ENCODE results near the gene SLC17A5.

Gene SLC17A5

GRCh38 chr6:73652637-73653570, 888 bp downstream of the SLC17A5 start:
- H3K79me2 ChIP-seq (ENCODE audit: low read length) = no peaks in the 10 kb centered on the region
- no peaks in the 10 kb centered on the region for H3K27me3 ChIP-seq (ENCODE audit: low read depth, low read length)
- peak overlapping the region; percentile 74 for H3K27ac ChIP-seq (ENCODE audit: low read length)

GRCh38 chr6:73649783-73650182, 4.0 kb downstream of the SLC17A5 start:
- H3K79me2 ChIP-seq (ENCODE audit: low read length) = no peaks in the 10 kb centered on the region
- no peak overlapping the region for H3K4me3 ChIP-seq (ENCODE audit: low read length)
- peaks cover 11% of the 10 kb centered on the region for H3K4me1 ChIP-seq (ENCODE audit: low read length)
- H3K27me3 ChIP-seq (ENCODE audit: low read depth, low read length) = no peaks in the 10 kb centered on the region
- no peaks in the 10 kb centered on the region for H3K9me3 ChIP-seq (ENCODE audit: insufficient read depth, low read length)
- H4K20me1 ChIP-seq (ENCODE audit: insufficient read depth, low read length) = no peaks in the 10 kb centered on the region
- no peak overlapping the region for H3K4me2 ChIP-seq (ENCODE audit: low read length)
- no peak for TF ChIP-seq EZH2phosphoT487 (IDR thresholded peaks at IDR 0.05; ENCODE audit: low read depth)
- TF ChIP-seq, protein P1, sequence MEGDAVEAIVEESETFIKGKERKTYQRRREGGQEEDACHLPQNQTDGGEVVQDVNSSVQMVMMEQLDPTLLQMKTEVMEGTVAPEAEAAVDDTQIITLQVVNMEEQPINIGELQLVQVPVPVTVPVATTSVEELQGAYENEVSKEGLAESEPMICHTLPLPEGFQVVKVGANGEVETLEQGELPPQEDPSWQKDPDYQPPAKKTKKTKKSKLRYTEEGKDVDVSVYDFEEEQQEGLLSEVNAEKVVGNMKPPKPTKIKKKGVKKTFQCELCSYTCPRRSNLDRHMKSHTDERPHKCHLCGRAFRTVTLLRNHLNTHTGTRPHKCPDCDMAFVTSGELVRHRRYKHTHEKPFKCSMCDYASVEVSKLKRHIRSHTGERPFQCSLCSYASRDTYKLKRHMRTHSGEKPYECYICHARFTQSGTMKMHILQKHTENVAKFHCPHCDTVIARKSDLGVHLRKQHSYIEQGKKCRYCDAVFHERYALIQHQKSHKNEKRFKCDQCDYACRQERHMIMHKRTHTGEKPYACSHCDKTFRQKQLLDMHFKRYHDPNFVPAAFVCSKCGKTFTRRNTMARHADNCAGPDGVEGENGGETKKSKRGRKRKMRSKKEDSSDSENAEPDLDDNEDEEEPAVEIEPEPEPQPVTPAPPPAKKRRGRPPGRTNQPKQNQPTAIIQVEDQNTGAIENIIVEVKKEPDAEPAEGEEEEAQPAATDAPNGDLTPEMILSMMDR (IDR thresholded peaks at IDR 0.05; ENCODE audit: low read depth, low read length) = no peak
- no peaks in the 10 kb centered on the region for H3K36me3 ChIP-seq (replicated peaks; ENCODE audit: low read depth, low read length)
- H3K27ac ChIP-seq (ENCODE audit: low read length) = no peak overlapping the region
- no peak overlapping the region for H3K9ac ChIP-seq (ENCODE audit: low read length)
- no peak overlapping the region for H2AFZ ChIP-seq (ENCODE audit: low read depth, low read length)

More at GRCh38 chr6:73652637-73653570, 888 bp downstream of the SLC17A5 start:
- no peaks in the 10 kb centered on the region for H3K36me3 ChIP-seq (replicated peaks; ENCODE audit: low read depth, low read length)
- H3K4me1 ChIP-seq (ENCODE audit: low read length) = peaks cover 8% of the 10 kb centered on the region
- peak overlapping the region; percentile 30; the same call in 1 of the 2 replicates for H2AFZ ChIP-seq (ENCODE audit: low read depth, low read length)
- TF ChIP-seq, protein P1 (IDR thresholded peaks at IDR 0.05; ENCODE audit: low read depth, low read length) = peak; percentile 56
- TF ChIP-seq EZH2phosphoT487 (IDR thresholded peaks at IDR 0.05; ENCODE audit: low read depth) = no peak
- no peaks in the 10 kb centered on the region for H3K9me3 ChIP-seq (ENCODE audit: insufficient read depth, low read length)
- peak overlapping the region; percentile 89 for H3K9ac ChIP-seq (ENCODE audit: low read length)
- no peaks in the 10 kb centered on the region for H4K20me1 ChIP-seq (ENCODE audit: insufficient read depth, low read length)
- peak overlapping the region; percentile 86 for H3K4me3 ChIP-seq (ENCODE audit: low read length)
- peak overlapping the region; percentile 88 for H3K4me2 ChIP-seq (ENCODE audit: low read length)

DNA sequence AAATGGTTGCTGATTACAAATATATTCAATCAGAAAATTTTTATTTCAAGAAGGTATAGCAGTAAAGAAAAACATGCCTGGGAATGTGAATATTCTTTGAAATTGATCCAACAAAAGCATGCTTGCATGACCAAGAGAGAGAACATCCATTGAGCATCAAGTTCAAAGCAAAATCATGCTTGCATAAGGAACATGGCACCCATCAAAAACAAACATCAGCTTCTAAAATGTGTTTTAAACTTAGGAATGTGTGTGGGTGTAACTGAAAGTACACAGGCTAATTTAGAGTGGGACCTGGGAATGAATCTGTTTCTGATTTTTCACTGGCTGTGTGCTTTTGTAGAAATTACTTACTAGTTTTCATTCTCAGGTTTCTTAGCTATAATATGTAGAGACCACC, 5.6 kb downstream of the SLC17A5 start:
- TF ChIP-seq, protein P1 (IDR thresholded peaks at IDR 0.05; ENCODE audit: low read depth, low read length) = no peak
- no peak for TF ChIP-seq EZH2phosphoT487 (IDR thresholded peaks at IDR 0.05; ENCODE audit: low read depth)

DNA sequence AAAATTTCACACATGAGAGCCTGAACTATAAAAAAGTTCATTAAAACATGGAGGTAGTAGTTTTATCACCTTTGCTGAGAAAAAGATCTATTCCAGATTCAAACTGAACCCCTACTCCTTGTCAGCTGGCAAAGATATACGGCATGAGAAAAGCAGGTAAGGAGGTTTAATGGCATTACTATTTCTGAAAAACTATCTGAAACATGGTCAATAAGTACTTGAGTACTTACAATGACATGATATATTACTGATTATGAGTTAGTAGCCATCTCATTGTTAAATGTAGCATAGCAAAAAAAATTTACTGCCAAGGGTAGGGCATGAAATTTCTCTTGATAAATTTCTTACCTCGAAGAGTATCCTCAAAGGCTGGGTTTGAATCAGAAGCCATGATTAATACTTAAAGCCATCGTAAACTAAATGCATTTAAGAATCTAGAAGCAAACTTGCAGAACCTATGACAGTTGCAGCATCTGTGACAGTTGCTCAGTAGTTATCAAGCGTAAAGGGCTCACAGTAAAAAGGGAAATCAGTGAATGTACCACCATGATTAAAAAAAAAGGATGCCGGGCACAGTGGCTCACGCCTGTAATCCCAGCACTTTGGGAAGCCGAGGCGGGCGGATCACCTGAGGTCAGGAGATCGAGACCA, 8.7 kb downstream of the SLC17A5 start:
- Histone ChIP-seq H3K27ac (ENCODE audit: low read length) (no peak overlapping the region), H3K9me3 (ENCODE audit: insufficient read depth, low read length) (no peaks in the 10 kb centered on the region), H3K4me3 (ENCODE audit: low read length) (peak overlapping the region; percentile 74), H4K20me1 (ENCODE audit: insufficient read depth, low read length) (no peaks in the 10 kb centered on the region), H2AFZ (ENCODE audit: low read depth, low read length) (peak overlapping the region; percentile 68; the same call in 1 of the 2 replicates), H3K9ac (ENCODE audit: low read length) (peak overlapping the region; percentile 57), H3K27me3 (ENCODE audit: low read depth, low read length) (no peaks in the 10 kb centered on the region), H3K4me1 (ENCODE audit: low read length) (peaks cover 9% of the 10 kb centered on the region), H3K79me2 (ENCODE audit: low read length) (no peaks in the 10 kb centered on the region), H3K4me2 (ENCODE audit: low read length) (peak overlapping the region; percentile 77), H3K36me3 (replicated peaks; ENCODE audit: low read depth, low read length) (no peaks in the 10 kb centered on the region)
- TF ChIP-seq EZH2phosphoT487 (IDR thresholded peaks at IDR 0.05; ENCODE audit: low read depth) = no peak
- TF ChIP-seq, protein P1 (IDR thresholded peaks at IDR 0.05; ENCODE audit: low read depth, low read length) = no peak

More for the DNA sequence above, 5.6 kb downstream of the SLC17A5 start:
- no peaks in the 10 kb centered on the region for H3K9me3 ChIP-seq (ENCODE audit: insufficient read depth, low read length)
- peaks cover 9% of the 10 kb centered on the region for H3K4me1 ChIP-seq (ENCODE audit: low read length)
- H3K9ac ChIP-seq (ENCODE audit: low read length) = no peak overlapping the region
- H3K27ac ChIP-seq (ENCODE audit: low read length) = no peak overlapping the region
- no peak overlapping the region for H2AFZ ChIP-seq (ENCODE audit: low read depth, low read length)
- no peaks in the 10 kb centered on the region for H3K36me3 ChIP-seq (replicated peaks; ENCODE audit: low read depth, low read length)
- H3K27me3 ChIP-seq (ENCODE audit: low read depth, low read length) = no peaks in the 10 kb centered on the region
- no peaks in the 10 kb centered on the region for H3K79me2 ChIP-seq (ENCODE audit: low read length)
- H3K4me3 ChIP-seq (ENCODE audit: low read length) = no peak overlapping the region
- H4K20me1 ChIP-seq (ENCODE audit: insufficient read depth, low read length) = no peaks in the 10 kb centered on the region
- H3K4me2 ChIP-seq (ENCODE audit: low read length) = no peak overlapping the region
